ENCODE data around the gene EFCC1.

- TF ChIP-seq CTCF (IDR thresholded peaks at IDR 0.05) (no peak), POLR2A (IDR thresholded peaks at IDR 0.05) (no peak), POLR2AphosphoS5 (IDR thresholded peaks at IDR 0.05) (no peak), EP300 (IDR thresholded peaks at IDR 0.05) (no peak)
These were observed 25.8 kb upstream of the EFCC1 start for GRCh38 chr3:128975276-128975675.
